ENCODE results near the gene ATG5.

- TF ChIP-seq POLR2AphosphoS5 (IDR thresholded peaks at IDR 0.05) (no peak), EP300 (IDR thresholded peaks at IDR 0.05) (no peak)
Observed at GRCh38 chr6:106142876-106143431, 182.6 kb downstream of the ATG5 start.
